K562 (cell line): ENCODE measurements around the gene NACC1. TPM values are rescaled to one million over a fixed set of nuclear protein-coding genes. Genes with fewer than 3 reads are reported as not detected.
A peak's percentile ranks its signal among the peaks of the same experiment; 100 is the strongest.

ENCODE experiments used
- CAMTA2 ChIP-seq: fragments of 250-450 bp; sonication (Bioruptor Pico); conservative IDR thresholded peaks from 2 replicates; pipeline ENCODE4 v1.5.1; 2022
- CGGBP1 ChIP-seq: fragments of 250-450 bp; sonication (Bioruptor Pico); IDR thresholded peaks from 2 replicates; pipeline ENCODE4 v1.9.0; 2021; ENCODE audit warnings: mild to moderate bottlenecking
- CHCHD3 ChIP-seq: fragments of 250-450 bp; sonication (Bioruptor Pico); IDR thresholded peaks from 2 replicates; pipeline ENCODE4 v2.1.2; 2022; ENCODE audit warnings: mild to moderate bottlenecking
- KAT7 ChIP-seq: sonication (generic); formaldehyde crosslinking; IDR thresholded peaks from 2 replicates; pipeline ENCODE4 v1.8.0; 2022; ENCODE audit warnings: missing genetic modification reagents, mild to moderate bottlenecking, borderline replicate concordance
- KHSRP ChIP-seq: fragments of 450-650 bp; IDR thresholded peaks from 2 replicates; pipeline ENCODE4 v1.6.1; 2017
- MCM7 ChIP-seq, 2 experiments: fragments of 450-650 bp; IDR thresholded peaks; 2 replicates each; pipeline ENCODE4 v1.6.1; 2016 to 2018
- MITF ChIP-seq: IDR thresholded peaks from 2 replicates; pipeline ENCODE4 v1.6.1; 2014; ENCODE audit warnings: antibody characterized with exemption
- OTX1 ChIP-seq: fragments of 450-650 bp; formaldehyde crosslinking; IDR thresholded peaks from 2 replicates; pipeline ENCODE4 v1.4.0; 2022; ENCODE audit warnings: mild to moderate bottlenecking
- PTBP1 ChIP-seq: fragments of 200-400 bp; formaldehyde crosslinking; IDR thresholded peaks from 2 replicates; pipeline ENCODE4 v1.6.1; 2017; ENCODE audit warnings: low read depth, low read length
- RBM17 ChIP-seq: fragments of 200-400 bp; formaldehyde crosslinking; IDR thresholded peaks from 2 replicates; pipeline ENCODE4 v1.6.1; 2017; ENCODE audit warnings: low read depth, mild to moderate bottlenecking, low read length, borderline replicate concordance
- SAFB2 ChIP-seq: fragments of 200-400 bp; formaldehyde crosslinking; IDR thresholded peaks from 2 replicates; pipeline ENCODE4 v1.6.1; 2018; ENCODE audit warnings: borderline replicate concordance, low read length, low read depth, moderate library complexity; ENCODE audit not compliant: severe bottlenecking
- THAP12 ChIP-seq: fragments of 250-450 bp; sonication (Bioruptor Pico); IDR thresholded peaks from 2 replicates; pipeline ENCODE4 v1.9.0; 2021; ENCODE audit warnings: mild to moderate bottlenecking, inconsistent platforms
- ZNF324 ChIP-seq: fragments of 250-450 bp; sonication (Bioruptor Pico); IDR thresholded peaks from 2 replicates; pipeline ENCODE4 v1.4.0; 2020; ENCODE audit warnings: mild to moderate bottlenecking
- ZNF518B ChIP-seq: fragments of 250-450 bp; sonication (Bioruptor Pico); IDR thresholded peaks from 2 replicates; pipeline ENCODE4 v1.5.0; 2021; ENCODE audit warnings: mild to moderate bottlenecking, moderate library complexity
- ZNF592 ChIP-seq: fragments of 450-650 bp; IDR thresholded peaks from 2 replicates; pipeline ENCODE4 v1.6.1; 2017; ENCODE audit warnings: antibody characterized with exemption, mild to moderate bottlenecking
- polyA plus RNA-seq, 8 experiments: library from polyadenylated mRNA; depleted of rRNA in 4 of 8; stranded (reverse) in 5 of 8; unstranded in 3 of 8; fragments of >200 nt; fragmentation: Nextera tagmentation in 2 of 8; fragmentation: Illumina TruSeq in 1 of 8; extraction: Ambion mirVana in 2 of 8; extraction: Trizol in 1 of 8; gene quantifications; 2 replicates each; pipeline versions ENCODE4 v1.2.1 to v1.2.3, GENCODE V29; 2011 to 2014; ENCODE audit warnings: inconsistent platforms in 1 of 8, missing spikeins in 1 of 8
- total RNA-seq, 7 experiments: library from RNA; depleted of rRNA in 6 of 7; stranded (reverse); fragments of >200 nt in 6 of 7; fragmentation: Illumina TruSeq in 2 of 7; extraction: Trizol in 2 of 7; gene quantifications; 2 replicates each; pipeline versions ENCODE4 v1.2.1 to v1.2.3, GENCODE V29; 2011 to 2021; ENCODE audit warnings: low replicate concordance in 1 of 7

The NACC1 gene
- total and polyA plus RNA-seq, 9 of the 15 experiments (the other 6 are each of a cell fraction or from before 2014, with no cell fraction given) = 0.04 to 96.6 (median 25.8) TPM

GRCh38 chr19:13162724-13163608 is 44.9 kb downstream of the NACC1 start (continued):
- TF ChIP-seq CGGBP1 (CRISPR knock-in tag) = no peak
- no peak for TF ChIP-seq SAFB2
- TF ChIP-seq PTBP1 = no peak
- no peak for TF ChIP-seq ZNF324 (CRISPR knock-in tag)
- TF ChIP-seq CAMTA2 = no peak
- TF ChIP-seq KAT7 (CRISPR knock-in tag) = no peak
- TF ChIP-seq MITF = no peak
- peak; percentile 73 for TF ChIP-seq ZNF592
- TF ChIP-seq THAP12 (CRISPR knock-in tag) = 0 out of 2 replicates have a peak, but pooled peaks have one; percentile 58
- no peak for TF ChIP-seq KHSRP
- no peak for TF ChIP-seq ZNF518B (CRISPR knock-in tag)
- 0 out of 2 replicates have a peak, but pooled peaks have one; percentile 43 for TF ChIP-seq CHCHD3 (CRISPR knock-in tag)
- 0 out of 2 replicates have a peak, but pooled peaks have one; percentile 37 for TF ChIP-seq OTX1 (CRISPR knock-in tag)
- no peak for TF ChIP-seq RBM17
- TF ChIP-seq MCM7 (IDR thresholded peaks at IDR 0.05) = no peak
